Vagina (tissue), 2 donors: ENCODE data around the gene TRIP13.

Experiments used
- POLR2AphosphoS5 ChIP-seq, 2 donors: sonication (generic); formaldehyde crosslinking; IDR thresholded peaks; one replicate each; pipeline ENCODE4 v1.9.0; 2017; ENCODE audit warnings: antibody characterized with exemption in 2 of 2, mild to moderate bottlenecking in 2 of 2, low read depth in 1 of 2; ENCODE audit not compliant: insufficient read depth in 1 of 2
- TF ChIP-seq, protein P1 (sequence below), 3 experiments: fragments of 450-650 bp in 2 of 3; fragments of 200-600 bp in 1 of 3; sonication (generic) in 1 of 3; IDR thresholded peaks; one replicate each; pipeline ENCODE4 v1.5.1; 2017 to 2019; ENCODE audit warnings: antibody characterized with exemption in 3 of 3, mild to moderate bottlenecking in 2 of 3, moderate library complexity in 2 of 3

DNA sequence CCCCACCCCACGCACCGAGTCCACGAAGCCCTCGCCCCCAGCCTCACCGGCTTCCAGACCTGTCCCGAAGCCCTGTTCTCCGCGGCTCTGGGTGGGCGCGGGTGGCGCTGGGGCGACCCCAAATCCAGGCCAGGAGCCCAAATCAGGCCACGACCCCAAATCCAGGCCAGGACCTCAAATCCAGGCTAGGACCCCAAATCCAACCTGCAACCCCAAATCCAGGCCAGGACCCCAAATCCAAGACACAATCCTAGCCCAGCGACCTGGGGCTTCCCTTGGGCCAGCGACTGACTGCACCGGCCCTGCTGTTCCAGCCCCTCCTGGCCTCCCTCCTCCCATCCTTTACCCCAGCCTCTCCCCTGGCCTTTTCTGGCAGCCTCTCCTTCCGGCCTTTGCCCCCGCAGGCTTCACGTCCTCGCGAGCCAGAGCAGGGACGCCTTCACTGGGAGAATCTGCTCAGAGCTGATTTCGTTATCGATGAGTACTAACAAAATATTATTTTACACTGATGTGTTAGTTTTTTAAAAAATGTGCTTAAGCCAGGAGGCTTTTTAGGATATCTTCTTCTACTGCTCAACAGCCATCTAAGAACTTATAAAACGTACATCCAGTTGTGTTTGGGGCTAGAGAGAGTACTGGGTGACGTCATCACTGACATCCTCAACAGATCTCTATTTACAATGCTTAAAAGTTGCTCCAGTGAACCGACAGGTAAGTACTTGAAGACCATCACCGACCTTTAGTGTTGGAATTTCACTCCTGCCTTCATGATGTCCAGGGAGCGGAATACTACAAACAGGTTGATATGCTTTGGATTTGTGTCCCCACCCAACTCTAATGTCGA lies 34.7 kb downstream of the TRIP13 start:
- TF ChIP-seq, protein P1, sequence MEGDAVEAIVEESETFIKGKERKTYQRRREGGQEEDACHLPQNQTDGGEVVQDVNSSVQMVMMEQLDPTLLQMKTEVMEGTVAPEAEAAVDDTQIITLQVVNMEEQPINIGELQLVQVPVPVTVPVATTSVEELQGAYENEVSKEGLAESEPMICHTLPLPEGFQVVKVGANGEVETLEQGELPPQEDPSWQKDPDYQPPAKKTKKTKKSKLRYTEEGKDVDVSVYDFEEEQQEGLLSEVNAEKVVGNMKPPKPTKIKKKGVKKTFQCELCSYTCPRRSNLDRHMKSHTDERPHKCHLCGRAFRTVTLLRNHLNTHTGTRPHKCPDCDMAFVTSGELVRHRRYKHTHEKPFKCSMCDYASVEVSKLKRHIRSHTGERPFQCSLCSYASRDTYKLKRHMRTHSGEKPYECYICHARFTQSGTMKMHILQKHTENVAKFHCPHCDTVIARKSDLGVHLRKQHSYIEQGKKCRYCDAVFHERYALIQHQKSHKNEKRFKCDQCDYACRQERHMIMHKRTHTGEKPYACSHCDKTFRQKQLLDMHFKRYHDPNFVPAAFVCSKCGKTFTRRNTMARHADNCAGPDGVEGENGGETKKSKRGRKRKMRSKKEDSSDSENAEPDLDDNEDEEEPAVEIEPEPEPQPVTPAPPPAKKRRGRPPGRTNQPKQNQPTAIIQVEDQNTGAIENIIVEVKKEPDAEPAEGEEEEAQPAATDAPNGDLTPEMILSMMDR (IDR thresholded peaks at IDR 0.05) = no peak
- no peak for TF ChIP-seq POLR2AphosphoS5 (IDR thresholded peaks at IDR 0.05; ENCODE audit: insufficient read depth in 1 of 2, low read depth in 1 of 2)
